PC-9 (cell line): ENCODE data around the gene APMAP. TPM values are rescaled to one million over a fixed set of nuclear protein-coding genes. Genes with fewer than 3 reads are reported as not detected.

Source experiments
- BruUV-seq: library from RNA; stranded (reverse); fragments of 400-500 nt; replicated peaks from 2 replicates; lab custom pipeline; 2021; lab: Mats Ljungman, UMichigan
- CTCF ChIA-PET: fragments of 300-600 bp; sonication (Branson Sonifier 250); formaldehyde crosslinking; loops from one replicate; lab custom pipeline; 2022; ENCODE audit warnings: antibody characterized with exemption; lab: Charles Lee
- POLR2A ChIA-PET: fragments of 300-600 bp; sonication (Branson Sonifier 250); formaldehyde crosslinking; loops from one replicate; lab custom pipeline; 2022; ENCODE audit warnings: antibody characterized with exemption; ENCODE audit not compliant: unreplicated experiment; lab: Charles Lee
- DNase-seq, 2 experiments: peaks; one replicate each; pipeline versions ENCODE4 v3.0.0 to v3.0.0-alpha.2; 2015 to 2022; ENCODE audit warnings: mixed read lengths in 1 of 2
- H2AFZ ChIP-seq: fragments of 200-600 bp; sonication (generic); 2 replicates; pipeline ENCODE4 v1.8.1; 2017; ENCODE audit warnings: antibody characterized with exemption
- H3F3A ChIP-seq: fragments of 200-600 bp; sonication (generic); 2 replicates; pipeline ENCODE4 v1.8.1; 2017; ENCODE audit warnings: antibody characterized with exemption, mild to moderate bottlenecking, low read depth; ENCODE audit not compliant: insufficient read depth
- H3K27ac ChIP-seq: fragments of 200-600 bp; sonication (generic); 2 replicates; pipeline ENCODE4 v1.6.1; 2016; ENCODE audit warnings: mixed run types
- H3K27me3 ChIP-seq: fragments of 200-600 bp; sonication (generic); 2 replicates; pipeline ENCODE4 v1.6.1; 2016; ENCODE audit warnings: low read depth, mixed run types; ENCODE audit not compliant: insufficient read depth
- H3K36me3 ChIP-seq: fragments of 200-600 bp; sonication (generic); 2 replicates; pipeline ENCODE4 v1.6.1; 2016; ENCODE audit warnings: low read depth, mixed run types
- H3K4me1 ChIP-seq: fragments of 200-600 bp; sonication (generic); replicated peaks from 2 replicates; pipeline ENCODE4 v1.6.1; 2016; ENCODE audit warnings: mixed run types; ENCODE audit not compliant: insufficient read depth
- H3K4me2 ChIP-seq: fragments of 200-600 bp; sonication (generic); 2 replicates; pipeline ENCODE4 v1.6.1; 2017; ENCODE audit warnings: mixed run types
- H3K4me3 ChIP-seq: fragments of 200-600 bp; sonication (generic); 2 replicates; pipeline ENCODE4 v1.6.1; 2016; ENCODE audit warnings: mixed run types
- H3K79me2 ChIP-seq: fragments of 200-600 bp; sonication (generic); 2 replicates; pipeline ENCODE4 v1.6.1; 2017; ENCODE audit warnings: low read depth, mixed run types
- H3K9me2 ChIP-seq: fragments of 200-600 bp; sonication (generic); 2 replicates; pipeline ENCODE4 v1.8.1; 2017; ENCODE audit warnings: mild to moderate bottlenecking; ENCODE audit not compliant: insufficient read depth
- H3K9me3 ChIP-seq: fragments of 200-600 bp; sonication (generic); 2 replicates; pipeline ENCODE4 v1.8.1; 2016; ENCODE audit warnings: low read depth; ENCODE audit not compliant: insufficient read depth
- H4K20me1 ChIP-seq: fragments of 200-600 bp; sonication (generic); 2 replicates; pipeline ENCODE4 v1.8.1; 2017; ENCODE audit not compliant: insufficient read depth
- CTCF ChIP-seq: fragments of 200-600 bp; sonication (generic); conservative IDR thresholded peaks from 2 replicates; pipeline ENCODE4 v1.6.1; 2017; ENCODE audit warnings: mixed run types, antibody characterized with exemption, mild to moderate bottlenecking, moderate library complexity
- EZH2 ChIP-seq: fragments of 200-600 bp; sonication (generic); IDR thresholded peaks from 2 replicates; pipeline ENCODE4 v1.8.0; 2017; ENCODE audit warnings: antibody characterized with exemption, low read depth
- intact Hi-C: fragments of 100-400 bp; cut with micrococcal nuclease; formaldehyde crosslinking; loops from one replicate; pipeline ENCODE4 v1.10.0; 2022; ENCODE audit not compliant: unreplicated experiment
- total RNA-seq: library from RNA; stranded (reverse); gene quantifications from 2 replicates; pipeline ENCODE4 v1.2.3, GENCODE V29; 2021

The APMAP gene
- total RNA-seq, 1 experiment from 2014 or later, result 103 TPM

- H3K27me3 ChIP-seq, result no peaks in the 10 kb centered on the region
- H3K9me2 ChIP-seq, result no peaks in the 10 kb centered on the region
- no peaks in the 10 kb centered on the region for H3K79me2 ChIP-seq
- H3K9me3 ChIP-seq, result no peaks in the 10 kb centered on the region
- no peak overlapping the region for H3K4me2 ChIP-seq
- ChIA-PET POLR2A (no interaction called here), CTCF (no interaction called here)
- H4K20me1 ChIP-seq, result no peaks in the 10 kb centered on the region
- intact Hi-C loops, result loop anchor here (5.0 kb wide), 1 partner anchor 95 kb away; no protein-coding TSS in a partner anchor
- 0 out of 2 replicates have a peak, but pooled peaks cover 5% of the 10 kb centered on the region for H3F3A ChIP-seq
- no peaks in the 10 kb centered on the region for H3K4me1 ChIP-seq
- no peak for TF ChIP-seq CTCF
- TF ChIP-seq EZH2, result no peak
- H3K4me3 ChIP-seq, result no peak overlapping the region
- DNase-seq, result no peak
- no peaks in the 10 kb centered on the region for H3K36me3 ChIP-seq
- no peak overlapping the region for H3K27ac ChIP-seq
- H2AFZ ChIP-seq, result no peak overlapping the region
- BruUV-seq, result no TSS peak
Observed at GRCh38 chr20:24962510-24962909, 30.0 kb downstream of the APMAP start.

GRCh38 chr20:24962182-24962492, 30.4 kb downstream of the APMAP start:
- no peak for DNase-seq
- H3K9me3 ChIP-seq, result no peaks in the 10 kb centered on the region
- no peaks in the 10 kb centered on the region for H3K36me3 ChIP-seq
- H3K79me2 ChIP-seq, result no peaks in the 10 kb centered on the region
- H3K9me2 ChIP-seq, result no peaks in the 10 kb centered on the region
- ChIA-PET POLR2A (no interaction called here), CTCF (no interaction called here)
- H3K27ac ChIP-seq, result no peak overlapping the region
- no peaks in the 10 kb centered on the region for H3K4me1 ChIP-seq
- BruUV-seq, result no TSS peak
- H3K4me2 ChIP-seq, result no peak overlapping the region
- no peaks in the 10 kb centered on the region for H4K20me1 ChIP-seq
- H3F3A ChIP-seq, result 0 out of 2 replicates have a peak, but pooled peaks cover 5% of the 10 kb centered on the region
- no peak overlapping the region for H2AFZ ChIP-seq
- H3K27me3 ChIP-seq, result no peaks in the 10 kb centered on the region
- intact Hi-C loops, result loop anchor here (5.0 kb wide), 1 partner anchor 95 kb away; no protein-coding TSS in a partner anchor
- TF ChIP-seq EZH2 (no peak), CTCF (no peak)
- H3K4me3 ChIP-seq, result no peak overlapping the region

DNA sequence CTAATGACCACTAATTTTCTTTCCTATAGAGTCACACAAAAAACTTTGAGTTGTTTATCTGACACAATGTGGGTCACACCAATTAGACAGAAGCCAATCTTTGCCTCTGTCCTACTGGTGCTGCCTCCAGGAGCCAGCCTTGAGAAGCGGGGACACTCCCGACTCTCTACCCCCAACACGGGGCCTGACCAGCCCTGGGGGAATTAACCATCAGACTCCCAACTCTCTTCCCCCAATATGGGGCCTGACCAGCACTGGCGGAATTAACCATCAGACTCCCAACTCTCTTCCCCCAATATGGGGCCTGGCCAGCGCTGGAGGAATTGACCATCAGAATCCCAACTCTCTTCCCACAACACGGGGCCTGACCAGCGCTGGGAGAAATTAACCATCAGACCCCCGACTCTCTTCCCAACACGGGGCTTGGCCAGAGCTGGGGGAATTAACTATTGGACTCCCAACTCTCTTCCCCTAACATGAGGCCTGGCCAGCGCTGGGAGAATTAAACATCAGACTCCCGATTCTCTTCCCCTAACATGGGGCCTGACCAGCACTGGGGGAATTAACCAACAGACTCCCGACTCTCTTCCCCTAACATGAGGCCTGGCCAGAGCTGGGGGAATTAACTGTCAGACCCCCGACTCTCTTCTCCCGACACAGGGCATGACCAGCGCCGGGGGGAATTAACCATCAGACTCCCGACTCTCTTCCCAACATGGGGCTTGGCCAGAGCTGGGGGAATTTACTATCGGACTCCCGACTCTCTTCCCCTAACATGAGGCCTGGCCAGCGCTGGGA, 31.0 kb downstream of the APMAP start:
- TF ChIP-seq CTCF (no peak), EZH2 (no peak)
- Histone ChIP-seq H4K20me1 (no peaks in the 10 kb centered on the region), H3K4me2 (no peak overlapping the region), H3K4me1 (no peaks in the 10 kb centered on the region), H3K9me2 (no peaks in the 10 kb centered on the region), H3K27me3 (no peaks in the 10 kb centered on the region), H3K4me3 (no peak overlapping the region), H3K79me2 (no peaks in the 10 kb centered on the region), H3K9me3 (no peaks in the 10 kb centered on the region), H2AFZ (no peak overlapping the region), H3F3A (0 out of 2 replicates have a peak, but pooled peaks cover 5% of the 10 kb centered on the region), H3K36me3 (no peaks in the 10 kb centered on the region), H3K27ac (no peak overlapping the region)
- intact Hi-C loops, result loop anchor here (5.0 kb wide), 1 partner anchor 94 kb away; no protein-coding TSS in a partner anchor
- DNase-seq, result no peak
- CTCF ChIA-PET, result no interaction called here
- BruUV-seq, result no TSS peak
- POLR2A ChIA-PET, result no interaction called here
